ENCODE results near the gene HSDL2.

HSDL2 gene

GRCh38 chr9:112446526-112446925 lies 66.6 kb downstream of the HSDL2 start:
- DNase-seq (ENCODE audit: low read depth): no peak

GRCh38 chr9:112447283-112447761 lies 67.4 kb downstream of the HSDL2 start:
- DNase-seq (ENCODE audit: low read depth): peak; percentile 20

GRCh38 chr9:112462855-112463254 lies 82.9 kb downstream of the HSDL2 start:
- no peak for DNase-seq (ENCODE audit: low read depth)

GRCh38 chr9:112465352-112465751 lies 85.4 kb downstream of the HSDL2 start:
- DNase-seq (ENCODE audit: low read depth): no peak

- no peak for DNase-seq (ENCODE audit: low read depth)
These were observed 93.1 kb downstream of the HSDL2 start for GRCh38 chr9:112472996-112473395.

GRCh38 chr9:112473986-112474385 lies 94.1 kb downstream of the HSDL2 start:
- no peak for DNase-seq (ENCODE audit: low read depth)

GRCh38 chr9:112475318-112475717 lies 95.4 kb downstream of the HSDL2 start:
- no peak for DNase-seq (ENCODE audit: low read depth)

- DNase-seq (ENCODE audit: low read depth): no peak
These were observed 97.4 kb downstream of the HSDL2 start for GRCh38 chr9:112477330-112477729.

- DNase-seq (ENCODE audit: low read depth): no peak
These were observed 99.3 kb downstream of the HSDL2 start for GRCh38 chr9:112479221-112479620.

- no peak for DNase-seq (ENCODE audit: low read depth)
These were observed 104.7 kb downstream of the HSDL2 start for GRCh38 chr9:112484607-112485006.

GRCh38 chr9:112485574-112485973 lies 105.7 kb downstream of the HSDL2 start:
- no peak for DNase-seq (ENCODE audit: low read depth)

- DNase-seq (ENCODE audit: low read depth): peak; percentile 33
These were observed 106.5 kb downstream of the HSDL2 start, which contains the start of gene KIAA1958 for GRCh38 chr9:112486221-112487007. Gene KIAA1958 (plus strand): TSS chr9:112486827. CDS start chr9:112574081, 87,254 bp downstream.

GRCh38 chr9:112487008-112487798 lies 107.3 kb downstream of the HSDL2 start:
- peak; percentile 31 for DNase-seq (ENCODE audit: low read depth)

GRCh38 chr9:112487799-112488340 lies 108.0 kb downstream of the HSDL2 start:
- no peak for DNase-seq (ENCODE audit: low read depth)

- no peak for DNase-seq (ENCODE audit: low read depth)
These were observed 109.2 kb downstream of the HSDL2 start for GRCh38 chr9:112489039-112489546.

GRCh38 chr9:112489876-112490666 lies 110.2 kb downstream of the HSDL2 start:
- no peak for DNase-seq (ENCODE audit: low read depth)

GRCh38 chr9:112493393-112494137 lies 113.7 kb downstream of the HSDL2 start:
- DNase-seq (ENCODE audit: low read depth): no peak

- DNase-seq (ENCODE audit: low read depth): no peak
These were observed 114.2 kb downstream of the HSDL2 start for GRCh38 chr9:112494153-112494552.

- no peak for DNase-seq (ENCODE audit: low read depth)
These were observed 115.7 kb downstream of the HSDL2 start for GRCh38 chr9:112495614-112496013.

GRCh38 chr9:112496074-112496722 lies 116.3 kb downstream of the HSDL2 start:
- no peak for DNase-seq (ENCODE audit: low read depth)

All from HS-5 (cell line).